Uterus (tissue), 4 donors: ENCODE data around the gene ADORA1. TPM values are rescaled to one million over a fixed set of nuclear protein-coding genes. Genes with fewer than 3 reads are reported as not detected.

ENCODE experiments used
- DNase-seq, 2 donors: peaks; one replicate each; pipeline ENCODE4 v3.0.0-alpha.2; 2019 to 2020
- H3K27ac ChIP-seq, 2 donors: fragments of 200-600 bp; sonication (generic); 1 replicate in 1 of 2; 2 replicates in 1 of 2; pipeline ENCODE4 v1.5.1; 2016 to 2018
- H3K27me3 ChIP-seq, 2 donors: fragments of 200-600 bp; sonication (generic); one replicate each; pipeline ENCODE4 v1.5.1; 2018 to 2019; ENCODE audit warnings: control low read depth in 1 of 2
- H3K36me3 ChIP-seq, 2 donors: fragments of 200-600 bp; sonication (generic); one replicate each; pipeline ENCODE4 v1.5.1; 2019; ENCODE audit warnings: control low read depth in 1 of 2
- H3K4me1 ChIP-seq, 2 donors: fragments of 200-600 bp; sonication (generic); one replicate each; pipeline ENCODE4 v1.5.1; 2018 to 2019; ENCODE audit warnings: control low read depth in 1 of 2
- H3K4me3 ChIP-seq, 2 donors: fragments of 200-600 bp; sonication (generic); 1 replicate in 1 of 2; 2 replicates in 1 of 2; pipeline ENCODE4 v1.5.1; 2018 to 2019; ENCODE audit warnings: mild to moderate bottlenecking in 1 of 2
- H3K9me3 ChIP-seq, 2 donors: fragments of 200-600 bp; sonication (generic); one replicate each; pipeline ENCODE4 v1.5.1; 2019; ENCODE audit warnings: control low read depth in 1 of 2
- CTCF ChIP-seq, 4 experiments: fragments of 200-600 bp in 2 of 4; fragments of 450-650 bp in 2 of 4; sonication (generic) in 2 of 4; IDR thresholded peaks; one replicate each; pipeline ENCODE4 v1.5.1; 2016 to 2019; ENCODE audit warnings: antibody characterized with exemption in 4 of 4, mild to moderate bottlenecking in 2 of 4, moderate library complexity in 1 of 4
- POLR2A ChIP-seq, 2 donors: fragments of 450-650 bp; IDR thresholded peaks; one replicate each; pipeline ENCODE4 v1.6.1; 2016; ENCODE audit warnings: antibody characterized with exemption in 2 of 2, mild to moderate bottlenecking in 1 of 2, moderate library complexity in 1 of 2
- intact Hi-C: fragments of 100-400 bp; cut with DNase I; formaldehyde crosslinking; loops from one replicate; pipeline ENCODE4 v1.15.1; 2023; ENCODE audit warnings: low total_unique reads
- total RNA-seq, 4 donors: library from RNA; depleted of rRNA in 3 of 4; stranded (reverse); fragments of >200 nt in 3 of 4; gene quantifications; one replicate each; pipeline versions ENCODE4 v1.1.0 to v1.2.4, GENCODE V29; 2014 to 2023
- donor health status: DM: yes; HTN: yes; CAD: no.

Gene ADORA1
- total RNA-seq, 4 donors from 2014 or later = 3.0 TPM; not detected in 2

GRCh38 chr1:203182387-203182953, 54.9 kb downstream of the ADORA1 start:
- intact Hi-C loops = no loop called here
- no peak for DNase-seq
- H3K4me1 ChIP-seq = peaks cover 0 to 1% of the 10 kb centered on the region in 2 donors
- TF ChIP-seq POLR2A (IDR thresholded peaks at IDR 0.05) = no peak
- no peak for TF ChIP-seq CTCF (IDR thresholded peaks at IDR 0.05)
- no peaks in the 10 kb centered on the region for H3K9me3 ChIP-seq
- no peaks in the 10 kb centered on the region for H3K36me3 ChIP-seq
- no peak overlapping the region for H3K4me3 ChIP-seq
- no peak overlapping the region for H3K27ac ChIP-seq
- no peaks in the 10 kb centered on the region for H3K27me3 ChIP-seq

GRCh38 chr1:203183828-203184227, 56.3 kb downstream of the ADORA1 start:
- TF ChIP-seq CTCF (IDR thresholded peaks at IDR 0.05) (no peak), POLR2A (IDR thresholded peaks at IDR 0.05) (no peak)
- no peak for DNase-seq
- intact Hi-C loops = no loop called here
- no peak overlapping the region for H3K27ac ChIP-seq
- no peaks in the 10 kb centered on the region for H3K36me3 ChIP-seq
- H3K9me3 ChIP-seq = no peaks in the 10 kb centered on the region
- no peaks in the 10 kb centered on the region for H3K27me3 ChIP-seq
- H3K4me3 ChIP-seq = no peak overlapping the region
- peaks cover 0 to 6% of the 10 kb centered on the region in 2 donors for H3K4me1 ChIP-seq

- Histone ChIP-seq H3K9me3 (no peaks in the 10 kb centered on the region), H3K4me1 (peaks cover 0 to 6% of the 10 kb centered on the region in 2 donors), H3K27ac (no peak overlapping the region), H3K4me3 (no peak overlapping the region), H3K36me3 (no peaks in the 10 kb centered on the region), H3K27me3 (no peaks in the 10 kb centered on the region)
- TF ChIP-seq POLR2A (IDR thresholded peaks at IDR 0.05) (no peak), CTCF (IDR thresholded peaks at IDR 0.05) (no peak)
- intact Hi-C loops = no loop called here
- no peak for DNase-seq
Measured at GRCh38 chr1:203184467-203184866, 56.9 kb downstream of the ADORA1 start.

- Histone ChIP-seq H3K9me3 (no peaks in the 10 kb centered on the region), H3K4me3 (no peak overlapping the region), H3K27me3 (no peaks in the 10 kb centered on the region), H3K27ac (no peak overlapping the region), H3K36me3 (no peaks in the 10 kb centered on the region), H3K4me1 (peaks cover 0 to 6% of the 10 kb centered on the region in 2 donors)
- no peak for TF ChIP-seq POLR2A (IDR thresholded peaks at IDR 0.05)
- no peak for TF ChIP-seq CTCF (IDR thresholded peaks at IDR 0.05)
- DNase-seq = no peak
- intact Hi-C loops = no loop called here
Measured at GRCh38 chr1:203185061-203185461, 57.5 kb downstream of the ADORA1 start.

- Histone ChIP-seq H3K36me3 (no peaks in the 10 kb centered on the region), H3K27me3 (no peaks in the 10 kb centered on the region), H3K9me3 (no peaks in the 10 kb centered on the region), H3K4me3 (no peak overlapping the region), H3K27ac (no peak overlapping the region), H3K4me1 (peaks cover 0 to 6% of the 10 kb centered on the region in 2 donors)
- no peak for DNase-seq
- intact Hi-C loops = no loop called here
- TF ChIP-seq POLR2A (IDR thresholded peaks at IDR 0.05) (no peak), CTCF (IDR thresholded peaks at IDR 0.05) (no peak)
Measured at GRCh38 chr1:203185585-203185984, 58.1 kb downstream of the ADORA1 start.
